Trophoblast cell (in vitro differentiated cells and primary cell): ENCODE results near the gene RALGAPA2.
A peak's percentile ranks its signal among the peaks of the same experiment; 100 is the strongest.

Experiments
- DNase-seq, 2 donors: peaks; one replicate each; pipeline ENCODE4 v3.0.0-alpha.2; 2016
- H2AFZ ChIP-seq: 2 replicates; pipeline ENCODE4 v1.6.1; 2013; ENCODE audit warnings: low read length, moderate library complexity, mild to moderate bottlenecking; ENCODE audit not compliant: insufficient read depth, poor library complexity
- H2AK5ac ChIP-seq: 2 replicates; pipeline ENCODE4 v1.6.1; 2013; ENCODE audit warnings: mild to moderate bottlenecking, low read length
- H2BK120ac ChIP-seq: 2 replicates; pipeline ENCODE4 v1.6.1; 2013; ENCODE audit warnings: low read length, mild to moderate bottlenecking, moderate library complexity; ENCODE audit not compliant: insufficient read depth, poor library complexity
- H2BK12ac ChIP-seq: 2 replicates; pipeline ENCODE4 v1.6.1; 2013; ENCODE audit warnings: mild to moderate bottlenecking, low read length, moderate library complexity
- H2BK5ac ChIP-seq: 2 replicates; pipeline ENCODE4 v1.6.1; 2013; ENCODE audit warnings: low read length, low read depth, moderate library complexity, mild to moderate bottlenecking; ENCODE audit not compliant: poor library complexity
- H3K14ac ChIP-seq: 2 replicates; pipeline ENCODE4 v1.6.1; 2013; ENCODE audit warnings: mild to moderate bottlenecking, low read length
- H3K18ac ChIP-seq: 2 replicates; pipeline ENCODE4 v1.6.1; 2013; ENCODE audit warnings: mild to moderate bottlenecking, low read length
- H3K23ac ChIP-seq: 2 replicates; pipeline ENCODE4 v1.6.1; 2013; ENCODE audit warnings: low read length
- H3K27ac ChIP-seq: 2 replicates; pipeline ENCODE4 v1.5.1; 2013; ENCODE audit warnings: low read depth, mild to moderate bottlenecking, inconsistent platforms, low read length, moderate library complexity
- H3K27me3 ChIP-seq: 2 replicates; pipeline ENCODE4 v1.6.1; 2013; ENCODE audit warnings: inconsistent platforms, mild to moderate bottlenecking, low read length, moderate library complexity; ENCODE audit not compliant: insufficient read depth
- H3K36me3 ChIP-seq, 2 experiments: 1 replicate in 1 of 2; 2 replicates in 1 of 2; pipeline ENCODE4 v1.6.1; 2013; ENCODE audit warnings: low read length in 2 of 2, mild to moderate bottlenecking in 2 of 2, moderate library complexity in 1 of 2; ENCODE audit not compliant: insufficient read depth in 2 of 2, control insufficient read depth in 1 of 2
- H3K4ac ChIP-seq: 2 replicates; pipeline ENCODE4 v1.6.1; 2013; ENCODE audit warnings: low read depth, mild to moderate bottlenecking, low read length, moderate library complexity
- H3K4me1 ChIP-seq, 2 experiments: 1 replicate in 1 of 2; 2 replicates in 1 of 2; pipeline ENCODE4 v1.6.1; 2013; ENCODE audit warnings: low read length in 2 of 2, mild to moderate bottlenecking in 2 of 2, moderate library complexity in 1 of 2; ENCODE audit not compliant: insufficient read depth in 2 of 2, control insufficient read depth in 1 of 2
- H3K4me2 ChIP-seq: 2 replicates; pipeline ENCODE4 v1.6.1; 2013; ENCODE audit warnings: inconsistent platforms, mild to moderate bottlenecking, low read length, moderate library complexity
- H3K4me3 ChIP-seq: 2 replicates; pipeline ENCODE4 v1.5.1; 2013; ENCODE audit warnings: mild to moderate bottlenecking, low read depth, low read length, inconsistent platforms
- H3K79me1 ChIP-seq: one replicate; pipeline ENCODE4 v1.6.1; 2013; ENCODE audit warnings: low read length
- H3K79me2 ChIP-seq: 2 replicates; pipeline ENCODE4 v1.6.1; 2013; ENCODE audit warnings: low read length, mild to moderate bottlenecking; ENCODE audit not compliant: control insufficient read depth, insufficient read depth, poor library complexity
- H3K9ac ChIP-seq: 2 replicates; pipeline ENCODE4 v1.6.1; 2013; ENCODE audit warnings: mild to moderate bottlenecking, low read length
- H3K9me3 ChIP-seq: 2 replicates; pipeline ENCODE4 v1.6.1; 2013; ENCODE audit warnings: low read depth, mild to moderate bottlenecking, control low read depth, inconsistent platforms, low read length; ENCODE audit not compliant: insufficient read depth
- H4K12ac ChIP-seq: 2 replicates; pipeline ENCODE4 v1.6.1; 2013; ENCODE audit warnings: low read depth, mild to moderate bottlenecking, low read length, moderate library complexity
- H4K8ac ChIP-seq: 2 replicates; pipeline ENCODE4 v1.6.1; 2013; ENCODE audit warnings: low read depth, mild to moderate bottlenecking, low read length, moderate library complexity
- H4K91ac ChIP-seq: one replicate; pipeline ENCODE4 v1.6.1; 2013; ENCODE audit warnings: low read depth, mild to moderate bottlenecking, low read length, moderate library complexity
- WGBS: extraction: QIAGEN DNeasy Blood & Tissue Kit; methylation state at CpG from one replicate; pipeline ENCODE4 v1.1.7; 2013; ENCODE audit warnings: missing lambda C conversion rate; ENCODE audit not compliant: insufficient read length, insufficient coverage; ENCODE audit errors: extremely low coverage; 5-methylcytosine and 5-hydroxymethylcytosine counted together

The RALGAPA2 gene

DNA sequence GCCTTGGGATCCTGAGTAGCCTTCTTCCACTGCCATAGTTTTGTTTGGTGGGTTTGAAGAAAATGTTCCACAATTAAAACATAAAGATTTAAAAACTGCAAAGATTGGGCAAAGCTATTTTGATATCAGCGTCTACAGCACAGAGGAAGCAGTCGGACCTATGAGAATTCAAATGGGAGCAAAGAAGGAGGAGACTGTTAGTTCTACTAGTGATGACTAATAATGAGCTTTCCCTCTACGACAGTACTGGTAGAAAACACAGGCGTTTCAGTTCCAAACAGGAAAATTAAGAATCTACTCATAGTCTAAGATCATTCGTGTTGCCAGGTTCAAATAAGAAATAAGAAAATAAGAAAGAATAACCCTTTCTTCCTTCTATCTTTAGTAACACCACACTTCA is 223.4 kb downstream of the RALGAPA2 start:
- WGBS: no CpG with 5 or more reads among the region's 5 CpGs
- no peak overlapping the region for H4K91ac ChIP-seq
- H2BK12ac ChIP-seq: no peak overlapping the region
- no peak overlapping the region for H4K8ac ChIP-seq
- no peak overlapping the region for H3K27ac ChIP-seq
- H3K4me3 ChIP-seq: no peak overlapping the region
- no peak overlapping the region for H3K4me2 ChIP-seq
- no peaks in the 10 kb centered on the region for H3K27me3 ChIP-seq
- no peak overlapping the region for H3K4ac ChIP-seq
- H4K12ac ChIP-seq: no peak overlapping the region
- no peak overlapping the region for H2BK5ac ChIP-seq
- peaks cover 2 to 3% of the 10 kb centered on the region in 2 experiments for H3K4me1 ChIP-seq
- H3K14ac ChIP-seq: no peak overlapping the region
- H2AK5ac ChIP-seq: no peak overlapping the region
- no peaks in the 10 kb centered on the region for H3K79me2 ChIP-seq
- H3K36me3 ChIP-seq: no peaks in the 10 kb centered on the region
- no peak overlapping the region for H3K23ac ChIP-seq
- no peak overlapping the region for H3K18ac ChIP-seq
- no peak overlapping the region for H3K9ac ChIP-seq
- no peaks in the 10 kb centered on the region for H3K79me1 ChIP-seq
- H2BK120ac ChIP-seq: no peak overlapping the region
- no peak for DNase-seq
- H3K9me3 ChIP-seq: no peaks in the 10 kb centered on the region
- no peak overlapping the region for H2AFZ ChIP-seq

DNA sequence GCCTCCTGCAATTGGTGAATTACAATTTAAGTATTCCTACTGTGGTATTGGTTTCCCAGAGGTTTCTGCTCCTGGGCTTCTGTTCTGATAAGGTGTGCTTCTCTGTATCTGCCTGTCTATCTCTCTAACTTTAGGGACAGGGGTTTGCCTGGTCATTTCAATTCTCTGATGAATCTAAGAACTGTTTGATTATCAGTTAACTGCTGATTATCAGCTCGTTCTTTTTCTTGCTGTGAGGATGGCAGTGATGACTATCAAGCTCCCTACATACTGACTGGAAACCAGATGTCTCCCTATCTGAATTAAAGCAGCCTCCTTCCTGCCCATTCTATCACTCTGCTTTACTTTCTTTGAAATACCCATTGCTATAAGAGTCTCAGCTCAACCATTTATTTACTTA is 224.1 kb downstream of the RALGAPA2 start:
- Histone ChIP-seq H3K14ac (no peak overlapping the region), H4K8ac (no peak overlapping the region), H3K4me3 (no peak overlapping the region), H4K91ac (no peak overlapping the region), H3K9me3 (no peaks in the 10 kb centered on the region), H2AFZ (no peak overlapping the region), H3K9ac (no peak overlapping the region), H3K27me3 (no peaks in the 10 kb centered on the region), H2BK5ac (no peak overlapping the region), H4K12ac (no peak overlapping the region), H3K79me1 (no peaks in the 10 kb centered on the region), H3K18ac (no peak overlapping the region), H3K36me3 (no peaks in the 10 kb centered on the region), H2BK120ac (no peak overlapping the region), H3K4me1 (peaks cover 2 to 3% of the 10 kb centered on the region in 2 experiments), H3K23ac (no peak overlapping the region), H3K4ac (no peak overlapping the region), H3K79me2 (no peaks in the 10 kb centered on the region), H3K4me2 (no peak overlapping the region), H2AK5ac (no peak overlapping the region), H2BK12ac (no peak overlapping the region), H3K27ac (no peak overlapping the region)
- WGBS: no CpG with 5 or more reads among the region's 1 CpG
- no peak for DNase-seq

DNA sequence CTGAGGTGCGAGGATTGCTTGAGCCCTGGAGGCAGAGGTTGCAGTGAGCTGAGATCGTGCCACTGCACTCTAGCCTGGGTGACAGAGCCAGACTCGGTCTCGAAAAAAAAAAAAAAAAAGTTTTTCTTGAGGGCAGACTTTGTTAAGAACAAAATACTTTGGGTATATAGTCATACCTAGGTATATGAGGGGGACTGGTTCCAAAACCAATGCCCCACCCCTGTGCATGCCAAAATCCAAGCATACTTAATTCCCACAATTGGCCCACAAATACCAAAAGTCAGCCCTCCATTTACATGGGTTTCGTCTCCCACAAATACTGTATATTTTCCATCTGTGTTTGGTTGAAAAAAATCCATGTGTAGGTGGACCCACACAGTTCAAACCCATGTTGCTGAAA is 224.6 kb downstream of the RALGAPA2 start:
- Histone ChIP-seq H3K4ac (no peak overlapping the region), H2AFZ (no peak overlapping the region), H2BK120ac (no peak overlapping the region), H3K79me1 (no peaks in the 10 kb centered on the region), H4K91ac (no peak overlapping the region), H3K27ac (no peak overlapping the region), H3K4me2 (no peak overlapping the region), H3K18ac (no peak overlapping the region), H3K79me2 (no peaks in the 10 kb centered on the region), H4K8ac (no peak overlapping the region), H3K36me3 (no peaks in the 10 kb centered on the region), H3K9ac (no peak overlapping the region), H2BK5ac (no peak overlapping the region), H3K27me3 (no peaks in the 10 kb centered on the region), H3K4me1 (peaks cover 2 to 3% of the 10 kb centered on the region in 2 experiments), H3K9me3 (no peaks in the 10 kb centered on the region), H2BK12ac (no peak overlapping the region), H3K4me3 (no peak overlapping the region), H2AK5ac (no peak overlapping the region), H3K14ac (no peak overlapping the region), H3K23ac (no peak overlapping the region), H4K12ac (no peak overlapping the region)
- DNase-seq: peak in 1 of 2 donors; percentile 12
- WGBS: no CpG with 5 or more reads among the region's 5 CpGs

DNA sequence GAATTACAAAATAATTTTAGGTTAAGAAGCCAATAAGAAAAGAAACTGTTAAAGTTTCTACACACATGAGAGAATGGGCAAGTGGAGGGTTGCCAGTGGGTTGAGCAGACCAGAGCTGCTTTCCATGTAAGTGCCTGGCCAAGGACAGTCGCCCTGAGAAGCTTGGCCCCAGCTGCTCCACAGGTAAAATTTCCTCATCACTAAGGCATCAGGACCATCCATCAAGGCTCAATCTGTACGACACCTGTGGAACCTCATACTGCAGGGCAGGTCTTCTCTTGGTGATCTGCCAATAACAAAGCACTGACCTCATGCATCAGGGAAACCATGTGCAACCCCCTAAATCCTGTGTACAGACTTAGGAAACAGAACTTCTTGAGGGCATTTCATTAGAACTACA is 229.1 kb downstream of the RALGAPA2 start:
- Histone ChIP-seq H4K8ac (no peak overlapping the region), H3K9me3 (no peaks in the 10 kb centered on the region), H3K4me2 (no peak overlapping the region), H2AK5ac (no peak overlapping the region), H2AFZ (no peak overlapping the region), H3K36me3 (peaks cover 0 to 2% of the 10 kb centered on the region in 2 experiments), H2BK120ac (no peak overlapping the region), H4K91ac (no peak overlapping the region), H3K18ac (no peak overlapping the region), H3K4me3 (no peak overlapping the region), H3K4ac (no peak overlapping the region), H3K4me1 (no peaks in the 10 kb centered on the region), H3K14ac (no peak overlapping the region), H3K27ac (no peak overlapping the region), H4K12ac (no peak overlapping the region), H3K79me2 (no peaks in the 10 kb centered on the region), H3K79me1 (no peaks in the 10 kb centered on the region), H3K23ac (no peak overlapping the region), H3K9ac (no peak overlapping the region), H2BK12ac (no peak overlapping the region), H2BK5ac (no peak overlapping the region), H3K27me3 (no peaks in the 10 kb centered on the region)
- WGBS: no CpG with 5 or more reads among the region's 2 CpGs
- DNase-seq: no peak
